Caco-2 (cell line): ENCODE data around the gene FAM89B. TPM values are rescaled to one million over a fixed set of nuclear protein-coding genes. Genes with fewer than 3 reads are reported as not detected.

Source experiments
- BruUV-seq: library from RNA; stranded (reverse); fragments of 400-500 nt; replicated peaks from 2 replicates; lab custom pipeline; 2021; lab: Mats Ljungman, UMichigan
- CTCF ChIA-PET: fragments of 300-600 bp; sonication (Branson Sonifier 250); formaldehyde crosslinking; loops from one replicate; lab custom pipeline; 2022; ENCODE audit warnings: antibody characterized with exemption; lab: Charles Lee
- POLR2A ChIA-PET: fragments of 300-600 bp; sonication (Branson Sonifier 250); formaldehyde crosslinking; loops from one replicate; lab custom pipeline; 2022; ENCODE audit warnings: antibody characterized with exemption; lab: Charles Lee
- DNase-seq, 2 experiments: peaks; one replicate each; pipeline versions ENCODE4 v3.0.0 to v3.0.0-alpha.2; 2020 to 2022
- H3K27me3 ChIP-seq: replicated peaks from 2 replicates; pipeline ENCODE4 v1.6.0; 2011; ENCODE audit warnings: low read length; ENCODE audit not compliant: control insufficient read depth, insufficient read depth
- H3K36me3 ChIP-seq: 2 replicates; pipeline ENCODE4 v1.5.1; 2011; ENCODE audit warnings: low read length; ENCODE audit not compliant: control insufficient read depth, insufficient read depth
- H3K4me1 ChIP-seq: fragments of 250-450 bp; sonication (Bioruptor Pico); 2 replicates; pipeline ENCODE4 v1.5.1; 2020; ENCODE audit warnings: mild to moderate bottlenecking
- H3K4me3 ChIP-seq: 2 replicates; pipeline ENCODE4 v1.5.1; 2011; ENCODE audit warnings: low read depth, mild to moderate bottlenecking, control low read depth, low read length
- H3K9me3 ChIP-seq: fragments of 250-450 bp; sonication (Bioruptor Pico); 2 replicates; pipeline ENCODE4 v1.5.1; 2020; ENCODE audit warnings: mild to moderate bottlenecking, moderate library complexity
- H3K27ac Mint-ChIP-seq: one replicate; pipeline ENCODE4 v1.8.0; 2022; ENCODE audit warnings: mixed read lengths; ENCODE audit not compliant: unreplicated experiment
- H3K27me3 Mint-ChIP-seq: one replicate; pipeline ENCODE4 v1.8.0; 2022; ENCODE audit warnings: mixed read lengths; ENCODE audit not compliant: insufficient read depth, unreplicated experiment
- H3K36me3 Mint-ChIP-seq: one replicate; pipeline ENCODE4 v1.8.0; 2022; ENCODE audit warnings: mild to moderate bottlenecking, mixed read lengths; ENCODE audit not compliant: insufficient read depth, unreplicated experiment
- H3K4me1 Mint-ChIP-seq: one replicate; pipeline ENCODE4 v1.8.0; 2022; ENCODE audit warnings: low read depth, mixed read lengths; ENCODE audit not compliant: unreplicated experiment
- H3K4me3 Mint-ChIP-seq: one replicate; pipeline ENCODE4 v1.8.0; 2022; ENCODE audit warnings: mild to moderate bottlenecking, moderate library complexity, mixed read lengths; ENCODE audit not compliant: unreplicated experiment
- H3K9me3 Mint-ChIP-seq: one replicate; pipeline ENCODE4 v1.8.0; 2022; ENCODE audit warnings: mixed read lengths; ENCODE audit not compliant: unreplicated experiment
- CTCF ChIP-seq, 2 experiments: fragments of 200-600 bp in 1 of 2; IDR thresholded peaks; 1 replicate in 1 of 2; 2 replicates in 1 of 2; pipeline versions ENCODE4 v1.5.1 to v1.8.0; 2011 to 2022; ENCODE audit warnings: antibody characterized with exemption in 1 of 2, control low read depth in 1 of 2, inconsistent platforms in 1 of 2, low read depth in 1 of 2, low read length in 1 of 2, mild to moderate bottlenecking in 1 of 2, moderate library complexity in 1 of 2; ENCODE audit not compliant: insufficient read depth in 1 of 2, severe bottlenecking in 1 of 2, unreplicated experiment in 1 of 2
- intact Hi-C: fragments of 100-400 bp; cut with micrococcal nuclease; formaldehyde crosslinking; loops from one replicate; pipeline ENCODE4 v1.10.0; 2022; ENCODE audit not compliant: unreplicated experiment
- total RNA-seq: library from RNA; stranded (reverse); gene quantifications from 2 replicates; pipeline ENCODE4 v1.2.3, GENCODE V29; 2022

FAM89B gene
- total RNA-seq, 1 experiment from 2014 or later = 26.9 TPM

GRCh38 chr11:65525546-65526480, 46.5 kb upstream of the FAM89B start:
- DNase-seq = no peak
- Histone ChIP-seq H3K36me3 (peaks cover 7% of the 10 kb centered on the region), H3K9me3 (no peaks in the 10 kb centered on the region), H3K27me3 (no peaks in the 10 kb centered on the region), H3K4me1 (peaks cover 38% of the 10 kb centered on the region), H3K4me3 (peak overlapping the region; percentile 84)
- Mint-ChIP-seq H3K27me3 (no peaks in the 10 kb centered on the region), H3K27ac (peak overlapping the region; percentile 95), H3K4me3 (peak overlapping the region; percentile 85), H3K4me1 (peaks cover 31% of the 10 kb centered on the region), H3K36me3 (peaks cover 44% of the 10 kb centered on the region), H3K9me3 (no peaks in the 10 kb centered on the region)
- ChIA-PET POLR2A (interaction anchor here (0.6 to 1.5 kb wide), 12 partner anchors 16 to 301 kb away, joined by 3 to 9 read pairs (median 6); partner anchors contain the start of genes FRMD8, LTBP3 and MALAT1), CTCF (interaction anchor here (0.6 to 1.1 kb wide), 13 partner anchors 15 to 1471 kb away, joined by 3 to 6 read pairs (median 3); partner anchors contain the start of genes FAM89B and ZNRD2)
- TSS peak; percentile 14 for BruUV-seq
- no peak for TF ChIP-seq CTCF (IDR thresholded peaks at IDR 0.05; ENCODE audit: insufficient read depth in 1 of 2, low read depth in 1 of 2, low read length in 1 of 2, severe bottlenecking in 1 of 2, unreplicated experiment in 1 of 2)
- intact Hi-C loops = no loop called here

GRCh38 chr11:65526744-65527143, 45.6 kb upstream of the FAM89B start:
- Histone ChIP-seq H3K36me3 (peaks cover 11% of the 10 kb centered on the region), H3K9me3 (no peaks in the 10 kb centered on the region), H3K27me3 (no peaks in the 10 kb centered on the region), H3K4me1 (peaks cover 33% of the 10 kb centered on the region), H3K4me3 (no peak overlapping the region)
- peak overlapping the region; percentile 85 for H3K4me3 Mint-ChIP-seq
- H3K27me3 Mint-ChIP-seq = no peaks in the 10 kb centered on the region
- H3K27ac Mint-ChIP-seq = peak overlapping the region; percentile 73
- DNase-seq = no peak
- TF ChIP-seq CTCF (IDR thresholded peaks at IDR 0.05; ENCODE audit: insufficient read depth in 1 of 2, low read depth in 1 of 2, low read length in 1 of 2, severe bottlenecking in 1 of 2, unreplicated experiment in 1 of 2) = no peak
- ChIA-PET CTCF (no interaction called here), POLR2A (no interaction called here)
- BruUV-seq = no TSS peak
- peaks cover 31% of the 10 kb centered on the region for H3K4me1 Mint-ChIP-seq
- peaks cover 53% of the 10 kb centered on the region for H3K36me3 Mint-ChIP-seq
- H3K9me3 Mint-ChIP-seq = no peaks in the 10 kb centered on the region
- intact Hi-C loops = no loop called here

- H3K4me3 ChIP-seq = no peak overlapping the region
- no peak for DNase-seq
- peaks cover 65% of the 10 kb centered on the region for H3K36me3 Mint-ChIP-seq
- ChIA-PET POLR2A (no interaction called here), CTCF (interaction anchor here (2.0 kb wide), 1 partner anchor 23 kb away, joined by 5 read pairs; no protein-coding TSS in a partner anchor)
- H3K27me3 Mint-ChIP-seq = no peaks in the 10 kb centered on the region
- H3K27ac Mint-ChIP-seq = peak overlapping the region; percentile 45
- peaks cover 15% of the 10 kb centered on the region for H3K4me1 Mint-ChIP-seq
- peaks cover 16% of the 10 kb centered on the region for H3K4me1 ChIP-seq
- no TSS peak for BruUV-seq
- H3K9me3 Mint-ChIP-seq = no peaks in the 10 kb centered on the region
- H3K36me3 ChIP-seq = peaks cover 15% of the 10 kb centered on the region
- no peak for TF ChIP-seq CTCF (IDR thresholded peaks at IDR 0.05; ENCODE audit: insufficient read depth in 1 of 2, low read depth in 1 of 2, low read length in 1 of 2, severe bottlenecking in 1 of 2, unreplicated experiment in 1 of 2)
- no peaks in the 10 kb centered on the region for H3K27me3 ChIP-seq
- intact Hi-C loops = no loop called here
- no peaks in the 10 kb centered on the region for H3K9me3 ChIP-seq
- no peak overlapping the region for H3K4me3 Mint-ChIP-seq
These were observed 43.5 kb upstream of the FAM89B start for GRCh38 chr11:65528819-65529350.
